Endothelial cell of umbilical vein (primary cell): Measurements from ENCODE around the gene TMEM107. TPM values are rescaled to one million over a fixed set of nuclear protein-coding genes. Genes with fewer than 3 reads are reported as not detected.

Source experiments
- BruUV-seq: library from RNA; stranded (reverse); fragments of 400-500 nt; replicated peaks from 2 replicates; lab custom pipeline; 2021; lab: Mats Ljungman, UMichigan
- CTCF ChIA-PET: fragments of 300-600, 350-600 bp; sonication (Branson Sonifier 250); formaldehyde crosslinking; loops from one replicate; lab custom pipeline; 2021; ENCODE audit warnings: antibody characterized with exemption, inconsistent platforms; lab: Charles Lee
- POLR2A ChIA-PET: fragments of 300-600, 350-600 bp; sonication (Branson Sonifier 250); formaldehyde crosslinking; loops from one replicate; lab custom pipeline; 2021; ENCODE audit warnings: antibody characterized with exemption, inconsistent platforms; lab: Charles Lee
- DNase-seq: peaks from one replicate; pipeline ENCODE4 v3.0.0-alpha.2; 2011; ENCODE audit warnings: low read depth, low spot score
- FAIRE-seq: peaks from 2 replicates; lab custom pipeline; 2011; peaks lifted over from hg19 to GRCh38; lab: Jason Lieb, UNC
- H2AFZ ChIP-seq: 2 replicates; pipeline ENCODE4 v1.6.0; 2012; ENCODE audit warnings: low read depth, low read length, control low read depth, inconsistent platforms
- H3K27ac ChIP-seq: 2 replicates; pipeline ENCODE4 v1.5.1; 2011; ENCODE audit warnings: low read depth, mild to moderate bottlenecking, control low read depth, low read length, moderate library complexity; ENCODE audit not compliant: insufficient read depth
- H3K27me3 ChIP-seq, 2 experiments: 2 replicates each; pipeline versions ENCODE4 v1.6.0 to v1.6.1; 2011; ENCODE audit warnings: low read length in 2 of 2, mixed read lengths in 1 of 2; ENCODE audit not compliant: control insufficient read depth in 2 of 2, insufficient read depth in 2 of 2
- H3K36me3 ChIP-seq, 2 experiments: 2 replicates in 1 of 2; 3 replicates in 1 of 2; pipeline ENCODE4 v1.5.1; 2011; ENCODE audit warnings: low read length in 2 of 2, mild to moderate bottlenecking in 1 of 2, moderate library complexity in 1 of 2; ENCODE audit not compliant: control insufficient read depth in 2 of 2, insufficient read depth in 2 of 2; ENCODE audit errors: extremely low read depth in 1 of 2
- H3K4me1 ChIP-seq: 3 replicates; pipeline ENCODE4 v1.5.1; 2011; ENCODE audit warnings: mild to moderate bottlenecking, low read length; ENCODE audit not compliant: control insufficient read depth, insufficient read depth; ENCODE audit errors: extremely low read depth
- H3K4me2 ChIP-seq: 2 replicates; pipeline ENCODE4 v1.6.1; 2011; ENCODE audit warnings: low read length, control low read depth, mixed read lengths; ENCODE audit not compliant: insufficient read depth
- H3K4me3 ChIP-seq, 3 experiments: fragments of 200-600 bp in 1 of 3; sonication (generic), shearing (Covaris generic) in 1 of 3; replicated peaks in 1 of 3; 2 replicates each; pipeline ENCODE4 v1.5.1; 2011 to 2016; ENCODE audit warnings: control low read depth in 3 of 3, low read length in 3 of 3, mild to moderate bottlenecking in 2 of 3, inconsistent platforms in 1 of 3, low read depth in 1 of 3, moderate library complexity in 1 of 3; ENCODE audit not compliant: insufficient read depth in 1 of 3
- H3K79me2 ChIP-seq: 2 replicates; pipeline ENCODE4 v1.6.0; 2012; ENCODE audit warnings: low read length, inconsistent platforms; ENCODE audit not compliant: control insufficient read depth, insufficient read depth
- H3K9ac ChIP-seq: replicated peaks from 2 replicates; pipeline ENCODE3; 2011; ENCODE audit warnings: low read length, control low read depth; ENCODE audit not compliant: insufficient read depth; ENCODE audit errors: extremely low read depth
- H3K9me1 ChIP-seq: replicated peaks from 3 replicates; pipeline ENCODE4 v1.6.0; 2011; ENCODE audit warnings: mild to moderate bottlenecking, low read length; ENCODE audit not compliant: control insufficient read depth, insufficient read depth; ENCODE audit errors: extremely low read depth
- H3K9me3 ChIP-seq: replicated peaks from 2 replicates; pipeline ENCODE4 v1.5.1; 2012; ENCODE audit warnings: low read length, inconsistent platforms; ENCODE audit not compliant: control insufficient read depth, insufficient read depth
- H4K20me1 ChIP-seq: replicated peaks from 2 replicates; pipeline ENCODE3; 2011; ENCODE audit warnings: mild to moderate bottlenecking, low read length; ENCODE audit not compliant: control insufficient read depth, insufficient read depth; ENCODE audit errors: extremely low read depth
- FOS ChIP-seq: IDR thresholded peaks from 2 replicates; pipeline ENCODE4 v1.6.1; 2011; ENCODE audit warnings: mild to moderate bottlenecking, low read length, moderate library complexity, borderline replicate concordance; ENCODE audit not compliant: insufficient read depth
- GATA2 ChIP-seq: IDR thresholded peaks from 2 replicates; pipeline ENCODE4 v1.7.0; 2011; ENCODE audit warnings: low read depth, mild to moderate bottlenecking, moderate library complexity, mixed read lengths, low read length; ENCODE audit not compliant: insufficient read length, insufficient read depth
- MYC ChIP-seq: IDR thresholded peaks from one replicate; pipeline ENCODE4 v1.6.1; 2011; ENCODE audit warnings: mild to moderate bottlenecking, low read depth, low read length
- POLR2A ChIP-seq: IDR thresholded peaks from 2 replicates; pipeline ENCODE4 v1.6.1; 2012; ENCODE audit warnings: low read depth, mild to moderate bottlenecking, control low read depth, low read length
- POLR2AphosphoS5 ChIP-seq: IDR thresholded peaks from 2 replicates; pipeline ENCODE4 v1.6.1; 2012; ENCODE audit warnings: low read depth, mild to moderate bottlenecking, control low read depth, low read length, moderate library complexity; ENCODE audit not compliant: insufficient read depth
- dilution Hi-C: fragments of 300-500 bp; cut with MboI; formaldehyde crosslinking; loops from one replicate; pipeline ENCODE4 v1.15.0; 2019; ENCODE audit warnings: low sequenced_read_pairs; ENCODE audit not compliant: extremely low pct_ligation_motif_present
- intact Hi-C: fragments of 100-400 bp; cut with micrococcal nuclease; formaldehyde crosslinking; loops from one replicate; pipeline ENCODE4 v1.10.0; 2022
- polyA plus RNA-seq, 4 experiments: library from polyadenylated mRNA; depleted of rRNA in 3 of 4; stranded (reverse) in 3 of 4; unstranded in 1 of 4; fragments of >200 nt; gene quantifications; 2 replicates each; pipeline versions ENCODE4 v1.2.1 to v1.2.3, GENCODE V29; 2011 to 2012; ENCODE audit warnings: missing spikeins in 1 of 4
- total RNA-seq: library from RNA; stranded (reverse); gene quantifications from 2 replicates; pipeline ENCODE4 v1.2.3, GENCODE V29; 2021
- TF ChIP-seq, protein P1 (sequence below): IDR thresholded peaks from 2 replicates; pipeline ENCODE4 v1.6.1; 2011; ENCODE audit not compliant: insufficient read depth, insufficient read length
- TF ChIP-seq, protein P2 (sequence below), 2 donors: IDR thresholded peaks; 1 replicate in 1 of 2; 2 replicates in 1 of 2; pipeline ENCODE4 v1.5.1; 2011; ENCODE audit warnings: low read length in 2 of 2, mild to moderate bottlenecking in 2 of 2, moderate library complexity in 2 of 2, control low read depth in 1 of 2, inconsistent platforms in 1 of 2, low read depth in 1 of 2; ENCODE audit not compliant: insufficient read depth in 1 of 2; ENCODE audit errors: extremely low read depth in 1 of 2

TMEM107 gene
- total and polyA plus RNA-seq, 2 donors (not counting 3 experiments of a cell fraction or from before 2014, with no cell fraction given) = 20.4 to 31.6 TPM

DNA sequence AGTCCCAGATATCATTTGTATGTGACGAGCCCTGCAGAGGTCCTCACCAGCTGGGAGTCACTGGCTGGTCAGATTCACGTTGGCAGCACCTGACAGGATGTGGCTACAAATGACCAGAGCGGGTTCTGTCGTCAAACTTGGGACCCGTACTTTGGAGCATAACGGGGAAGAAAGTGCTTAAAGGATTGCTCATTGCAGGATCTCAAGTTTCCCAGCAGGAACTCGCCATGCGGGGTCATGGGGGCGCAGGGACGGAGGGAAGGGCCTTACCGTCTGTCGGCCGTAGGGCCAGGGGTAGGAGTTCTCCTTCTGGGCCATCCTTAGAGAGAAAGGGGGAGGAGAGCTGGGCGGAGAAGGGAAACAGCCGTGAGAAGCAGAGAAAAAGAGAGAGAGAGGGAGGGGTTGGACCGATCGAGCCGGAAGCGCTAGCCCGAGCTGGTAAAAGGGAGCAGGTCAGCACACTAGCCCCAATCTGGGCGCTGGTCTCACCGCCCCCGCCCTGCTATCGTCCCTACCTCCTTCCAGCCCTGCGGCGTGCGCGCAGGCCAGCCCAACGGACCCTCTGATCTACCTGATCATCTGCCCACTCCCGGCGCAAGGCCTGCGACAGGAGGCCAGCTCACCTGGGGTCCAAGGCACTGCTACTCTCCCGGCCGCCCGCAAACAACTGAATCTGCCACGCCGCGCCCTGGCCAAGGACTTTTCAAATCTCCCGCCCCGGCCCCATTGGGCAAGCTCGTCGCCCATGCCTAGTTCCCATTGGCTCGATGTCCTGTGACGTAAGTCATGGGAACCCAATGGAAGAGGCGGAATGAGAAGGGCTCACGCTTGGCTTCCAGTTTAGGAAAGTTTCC lies 34.0 kb upstream of the TMEM107 start, which contains the start of gene AURKB:
Gene AURKB, minus strand, starts transcription at position 669 of the 854 bp plus-strand sequence. Its CDS starts 351 bp downstream, at position 318.
- peaks cover 2 to 4% of the 10 kb centered on the region in 2 experiments for H3K36me3 ChIP-seq
- H3K27ac ChIP-seq = peak within 1 kb of the TSS; percentile 62
- POLR2A ChIA-PET = interaction anchor here (0.6 to 2.3 kb wide), 7 partner anchors 11 to 226 kb away, joined by 3 to 14 read pairs (median 4); partner anchors contain the start of genes BORCS6, CTC1 and NDEL1
- H3K79me2 ChIP-seq = peaks cover 33% of the 10 kb centered on the region
- no peaks in the 10 kb centered on the region for H3K9me3 ChIP-seq
- dilution Hi-C loops (no loop called here), intact Hi-C loops (loop anchor here (1.0 kb wide), 3 partner anchors 10 to 23 kb away; no protein-coding TSS in a partner anchor)
- peak within 1 kb of the TSS; percentile 74 for H3K4me2 ChIP-seq
- peak within 1 kb of the TSS; percentile 39 to 78 (median 77) for H3K4me3 ChIP-seq
- CTCF ChIA-PET = interaction anchor here (0.6 to 2.1 kb wide), 9 partner anchors 8 to 38 kb away, joined by 3 to 10 read pairs (median 4); partner anchors contain the start of genes BORCS6 and CTC1
- peak within 1 kb of the TSS; percentile 72 for H2AFZ ChIP-seq
- H4K20me1 ChIP-seq = no peaks in the 10 kb centered on the region
- no peaks in the 10 kb centered on the region for H3K9me1 ChIP-seq
- DNase-seq (peak; percentile 94), FAIRE-seq (peak; percentile 99)
- BruUV-seq = TSS peak; percentile 84
- no peaks in the 10 kb centered on the region for H3K27me3 ChIP-seq
- TF ChIP-seq, protein P1, sequence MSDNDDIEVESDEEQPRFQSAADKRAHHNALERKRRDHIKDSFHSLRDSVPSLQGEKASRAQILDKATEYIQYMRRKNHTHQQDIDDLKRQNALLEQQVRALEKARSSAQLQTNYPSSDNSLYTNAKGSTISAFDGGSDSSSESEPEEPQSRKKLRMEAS = peak; percentile 88
- TF ChIP-seq POLR2A = peak; percentile 73
- TF ChIP-seq FOS = no peak
- no peak for TF ChIP-seq MYC
- TF ChIP-seq GATA2 = no peak
- peak; percentile 77 for TF ChIP-seq POLR2AphosphoS5
- TF ChIP-seq, protein P2, sequence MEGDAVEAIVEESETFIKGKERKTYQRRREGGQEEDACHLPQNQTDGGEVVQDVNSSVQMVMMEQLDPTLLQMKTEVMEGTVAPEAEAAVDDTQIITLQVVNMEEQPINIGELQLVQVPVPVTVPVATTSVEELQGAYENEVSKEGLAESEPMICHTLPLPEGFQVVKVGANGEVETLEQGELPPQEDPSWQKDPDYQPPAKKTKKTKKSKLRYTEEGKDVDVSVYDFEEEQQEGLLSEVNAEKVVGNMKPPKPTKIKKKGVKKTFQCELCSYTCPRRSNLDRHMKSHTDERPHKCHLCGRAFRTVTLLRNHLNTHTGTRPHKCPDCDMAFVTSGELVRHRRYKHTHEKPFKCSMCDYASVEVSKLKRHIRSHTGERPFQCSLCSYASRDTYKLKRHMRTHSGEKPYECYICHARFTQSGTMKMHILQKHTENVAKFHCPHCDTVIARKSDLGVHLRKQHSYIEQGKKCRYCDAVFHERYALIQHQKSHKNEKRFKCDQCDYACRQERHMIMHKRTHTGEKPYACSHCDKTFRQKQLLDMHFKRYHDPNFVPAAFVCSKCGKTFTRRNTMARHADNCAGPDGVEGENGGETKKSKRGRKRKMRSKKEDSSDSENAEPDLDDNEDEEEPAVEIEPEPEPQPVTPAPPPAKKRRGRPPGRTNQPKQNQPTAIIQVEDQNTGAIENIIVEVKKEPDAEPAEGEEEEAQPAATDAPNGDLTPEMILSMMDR (IDR thresholded peaks at IDR 0.05; ENCODE audit: extremely low read depth in 1 of 2, insufficient read depth in 1 of 2, low read depth in 1 of 2, low read length in 2 of 2) = no peak
- peaks cover 13% of the 10 kb centered on the region for H3K4me1 ChIP-seq
- peak within 1 kb of the TSS; percentile 77 for H3K9ac ChIP-seq
